Renal cortex interstitium (tissue), 11 donors: ENCODE data around the gene MED12. TPM values are rescaled to one million over a fixed set of nuclear protein-coding genes. Genes with fewer than 3 reads are reported as not detected.
"Not testable (repeated sequence)": the region's sequence is repeated elsewhere in the genome, so short reads cannot be mapped to it uniquely, and the experiment has no call there.

Experiments
- DNase-seq, 11 donors: peaks; one replicate each; pipeline ENCODE4 v3.0.0-alpha.2; 2013; ENCODE audit warnings: low read depth in 9 of 11, low spot score in 4 of 11; ENCODE audit errors: extremely low read depth in 1 of 11
- polyA plus RNA-seq, 3 donors: library from polyadenylated mRNA; unstranded; fragments of 120-200 nt; gene quantifications; one replicate each; pipeline ENCODE4 v1.2.1, GENCODE V29; 2013; ENCODE audit not compliant: insufficient read length in 3 of 3

The MED12 gene
- polyA plus RNA-seq, 3 donors: 35.7 to 53.1 (median 47.8) TPM

GRCh38 chrX:71180579-71181265 lies 62.3 kb downstream of the MED12 start:
- not testable (repeated sequence) for DNase-seq

GRCh38 chrX:71181558-71181909 lies 63.1 kb downstream of the MED12 start:
- DNase-seq: no peak

- DNase-seq: peak; percentile 72 to 95 (median 86)
These were observed 63.8 kb downstream of the MED12 start for GRCh38 chrX:71181910-71182799.

GRCh38 chrX:71182871-71183270 lies 64.5 kb downstream of the MED12 start:
- peak in 1 of 11 donors; percentile 3 for DNase-seq

GRCh38 chrX:71183341-71183740 lies 64.9 kb downstream of the MED12 start:
- DNase-seq: peak in 4 of 11 donors; percentile 26 to 52 (median 36)

GRCh38 chrX:71184092-71184491 lies 65.7 kb downstream of the MED12 start:
- DNase-seq: no peak

- no peak for DNase-seq
These were observed 66.6 kb downstream of the MED12 start for GRCh38 chrX:71184803-71185495.

- no peak for DNase-seq
These were observed 72.9 kb downstream of the MED12 start for GRCh38 chrX:71191248-71191647.

Other genes starting within 250 kb of the MED12 start
- under 1 TPM in 2 of 3 donors, not detected in 1; 0.15 to 0.20 TPM for gene TEX11, start 209.9 kb upstream of the MED12 start, polyA plus RNA-seq
- 1 to 10 TPM; 2.1 to 2.8 (median 2.1) TPM for gene SLC7A3, start 187.5 kb upstream of the MED12 start, polyA plus RNA-seq
- gene SNX12, start 50.3 kb upstream of the MED12 start, polyA plus RNA-seq: 10 to 100 TPM; 49.2 to 56.4 (median 54.7) TPM
- gene FOXO4, start 22.7 kb upstream of the MED12 start, polyA plus RNA-seq: 10 to 100 TPM; 22.9 to 25.3 (median 24.7) TPM
- gene CXorf65, start 11.9 kb upstream of the MED12 start, polyA plus RNA-seq: not detected
- gene IL2RG, start 7.0 kb upstream of the MED12 start, polyA plus RNA-seq: 1 to 10 TPM in 2 of 3 donors, under 1 TPM in 1; 1.00 to 1.4 (median 1.2) TPM
- gene NLGN3, start 26.2 kb downstream of the MED12 start, polyA plus RNA-seq: 1 to 10 TPM; 3.9 to 6.3 (median 4.0) TPM
- 10 to 100 TPM; 46.9 to 49.7 (median 48.5) TPM for gene GJB1, start 104.6 kb downstream of the MED12 start, polyA plus RNA-seq
- 10 to 100 TPM; 65.4 to 69.1 (median 66.1) TPM for gene ZMYM3, start 135.5 kb downstream of the MED12 start, polyA plus RNA-seq
- 100 to 1,000 TPM; 614 to 679 (median 636) TPM for gene NONO, start 165.0 kb downstream of the MED12 start, polyA plus RNA-seq
- gene ITGB1BP2, start 183.2 kb downstream of the MED12 start, polyA plus RNA-seq: 1 to 10 TPM; 1.3 to 1.7 (median 1.5) TPM
- 10 to 100 TPM; 43.0 to 45.8 (median 45.2) TPM for gene TAF1, start 247.8 kb downstream of the MED12 start, polyA plus RNA-seq